Endothelial cell of umbilical vein (primary cell): ENCODE results near the gene SGMS2. TPM values are rescaled to one million over a fixed set of nuclear protein-coding genes. Genes with fewer than 3 reads are reported as not detected.
A peak's percentile ranks its signal among the peaks of the same experiment; 100 is the strongest.

Experiments used
- BruUV-seq: library from RNA; stranded (reverse); fragments of 400-500 nt; replicated peaks from 2 replicates; lab custom pipeline; 2021; lab: Mats Ljungman, UMichigan
- CTCF ChIA-PET: fragments of 300-600, 350-600 bp; sonication (Branson Sonifier 250); formaldehyde crosslinking; loops from one replicate; lab custom pipeline; 2021; ENCODE audit warnings: antibody characterized with exemption, inconsistent platforms; lab: Charles Lee
- POLR2A ChIA-PET: fragments of 300-600, 350-600 bp; sonication (Branson Sonifier 250); formaldehyde crosslinking; loops from one replicate; lab custom pipeline; 2021; ENCODE audit warnings: antibody characterized with exemption, inconsistent platforms; lab: Charles Lee
- DNase-seq: peaks from one replicate; pipeline ENCODE4 v3.0.0-alpha.2; 2011; ENCODE audit warnings: low read depth, low spot score
- FAIRE-seq: peaks from 2 replicates; lab custom pipeline; 2011; peaks lifted over from hg19 to GRCh38; lab: Jason Lieb, UNC
- H2AFZ ChIP-seq: 2 replicates; pipeline ENCODE4 v1.6.0; 2012; ENCODE audit warnings: low read depth, low read length, control low read depth, inconsistent platforms
- H3K27ac ChIP-seq: 2 replicates; pipeline ENCODE4 v1.5.1; 2011; ENCODE audit warnings: low read depth, mild to moderate bottlenecking, control low read depth, low read length, moderate library complexity; ENCODE audit not compliant: insufficient read depth
- H3K27me3 ChIP-seq, 2 experiments: 2 replicates each; pipeline versions ENCODE4 v1.6.0 to v1.6.1; 2011; ENCODE audit warnings: low read length in 2 of 2, mixed read lengths in 1 of 2; ENCODE audit not compliant: control insufficient read depth in 2 of 2, insufficient read depth in 2 of 2
- H3K36me3 ChIP-seq, 2 experiments: 2 replicates in 1 of 2; 3 replicates in 1 of 2; pipeline ENCODE4 v1.5.1; 2011; ENCODE audit warnings: low read length in 2 of 2, mild to moderate bottlenecking in 1 of 2, moderate library complexity in 1 of 2; ENCODE audit not compliant: control insufficient read depth in 2 of 2, insufficient read depth in 2 of 2; ENCODE audit errors: extremely low read depth in 1 of 2
- H3K4me1 ChIP-seq: 3 replicates; pipeline ENCODE4 v1.5.1; 2011; ENCODE audit warnings: mild to moderate bottlenecking, low read length; ENCODE audit not compliant: control insufficient read depth, insufficient read depth; ENCODE audit errors: extremely low read depth
- H3K4me2 ChIP-seq: 2 replicates; pipeline ENCODE4 v1.6.1; 2011; ENCODE audit warnings: low read length, control low read depth, mixed read lengths; ENCODE audit not compliant: insufficient read depth
- H3K4me3 ChIP-seq, 3 experiments: fragments of 200-600 bp in 1 of 3; sonication (generic), shearing (Covaris generic) in 1 of 3; replicated peaks in 1 of 3; 2 replicates each; pipeline ENCODE4 v1.5.1; 2011 to 2016; ENCODE audit warnings: control low read depth in 3 of 3, low read length in 3 of 3, mild to moderate bottlenecking in 2 of 3, inconsistent platforms in 1 of 3, low read depth in 1 of 3, moderate library complexity in 1 of 3; ENCODE audit not compliant: insufficient read depth in 1 of 3
- H3K79me2 ChIP-seq: 2 replicates; pipeline ENCODE4 v1.6.0; 2012; ENCODE audit warnings: low read length, inconsistent platforms; ENCODE audit not compliant: control insufficient read depth, insufficient read depth
- H3K9ac ChIP-seq: replicated peaks from 2 replicates; pipeline ENCODE3; 2011; ENCODE audit warnings: low read length, control low read depth; ENCODE audit not compliant: insufficient read depth; ENCODE audit errors: extremely low read depth
- H3K9me1 ChIP-seq: replicated peaks from 3 replicates; pipeline ENCODE4 v1.6.0; 2011; ENCODE audit warnings: mild to moderate bottlenecking, low read length; ENCODE audit not compliant: control insufficient read depth, insufficient read depth; ENCODE audit errors: extremely low read depth
- H3K9me3 ChIP-seq: replicated peaks from 2 replicates; pipeline ENCODE4 v1.5.1; 2012; ENCODE audit warnings: low read length, inconsistent platforms; ENCODE audit not compliant: control insufficient read depth, insufficient read depth
- H4K20me1 ChIP-seq: replicated peaks from 2 replicates; pipeline ENCODE3; 2011; ENCODE audit warnings: mild to moderate bottlenecking, low read length; ENCODE audit not compliant: control insufficient read depth, insufficient read depth; ENCODE audit errors: extremely low read depth
- CTCF ChIP-seq, 2 donors: IDR thresholded peaks; 1 replicate in 1 of 2; 2 replicates in 1 of 2; pipeline ENCODE4 v1.5.1; 2011; ENCODE audit warnings: low read length in 2 of 2, mild to moderate bottlenecking in 2 of 2, moderate library complexity in 2 of 2, control low read depth in 1 of 2, inconsistent platforms in 1 of 2, low read depth in 1 of 2; ENCODE audit not compliant: insufficient read depth in 1 of 2; ENCODE audit errors: extremely low read depth in 1 of 2
- EZH2 ChIP-seq: IDR thresholded peaks from 2 replicates; pipeline ENCODE4 v1.6.1; 2012; ENCODE audit warnings: borderline replicate concordance, low read depth, mild to moderate bottlenecking, moderate library complexity, low read length, inconsistent platforms; ENCODE audit not compliant: severe bottlenecking
- FOS ChIP-seq: IDR thresholded peaks from 2 replicates; pipeline ENCODE4 v1.6.1; 2011; ENCODE audit warnings: mild to moderate bottlenecking, low read length, moderate library complexity, borderline replicate concordance; ENCODE audit not compliant: insufficient read depth
- GATA2 ChIP-seq: IDR thresholded peaks from 2 replicates; pipeline ENCODE4 v1.7.0; 2011; ENCODE audit warnings: low read depth, mild to moderate bottlenecking, moderate library complexity, mixed read lengths, low read length; ENCODE audit not compliant: insufficient read length, insufficient read depth
- JUN ChIP-seq: IDR thresholded peaks from 2 replicates; pipeline ENCODE4 v1.6.1; 2011; ENCODE audit warnings: borderline replicate concordance, low read depth; ENCODE audit not compliant: insufficient read length, insufficient read depth
- MAX ChIP-seq: IDR thresholded peaks from 2 replicates; pipeline ENCODE4 v1.6.1; 2011; ENCODE audit not compliant: insufficient read depth, insufficient read length
- MYC ChIP-seq: IDR thresholded peaks from one replicate; pipeline ENCODE4 v1.6.1; 2011; ENCODE audit warnings: mild to moderate bottlenecking, low read depth, low read length
- POLR2A ChIP-seq: IDR thresholded peaks from 2 replicates; pipeline ENCODE4 v1.6.1; 2012; ENCODE audit warnings: low read depth, mild to moderate bottlenecking, control low read depth, low read length
- POLR2AphosphoS5 ChIP-seq: IDR thresholded peaks from 2 replicates; pipeline ENCODE4 v1.6.1; 2012; ENCODE audit warnings: low read depth, mild to moderate bottlenecking, control low read depth, low read length, moderate library complexity; ENCODE audit not compliant: insufficient read depth
- dilution Hi-C: fragments of 300-500 bp; cut with MboI; formaldehyde crosslinking; loops from one replicate; pipeline ENCODE4 v1.15.0; 2019; ENCODE audit warnings: low sequenced_read_pairs; ENCODE audit not compliant: extremely low pct_ligation_motif_present
- intact Hi-C: fragments of 100-400 bp; cut with micrococcal nuclease; formaldehyde crosslinking; loops from one replicate; pipeline ENCODE4 v1.10.0; 2022
- polyA plus RNA-seq, 4 experiments: library from polyadenylated mRNA; depleted of rRNA in 3 of 4; stranded (reverse) in 3 of 4; unstranded in 1 of 4; fragments of >200 nt; gene quantifications; 2 replicates each; pipeline versions ENCODE4 v1.2.1 to v1.2.3, GENCODE V29; 2011 to 2012; ENCODE audit warnings: missing spikeins in 1 of 4
- total RNA-seq: library from RNA; stranded (reverse); gene quantifications from 2 replicates; pipeline ENCODE4 v1.2.3, GENCODE V29; 2021

The SGMS2 gene
- total and polyA plus RNA-seq, 2 donors (not counting 3 experiments of a cell fraction or from before 2014, with no cell fraction given): 33.0 to 33.2 TPM

- dilution Hi-C loops (no loop called here), intact Hi-C loops (no loop called here)
Observed at GRCh38 chr4:107815158-107815557, 9.6 kb upstream of the SGMS2 start.

More at GRCh38 chr4:107815158-107815557, 9.6 kb upstream of the SGMS2 start:
- Histone ChIP-seq H3K27ac (no peak overlapping the region), H3K9me1 (no peaks in the 10 kb centered on the region), H2AFZ (no peak overlapping the region), H3K4me3 (no peak overlapping the region), H3K9ac (no peak overlapping the region), H3K9me3 (no peaks in the 10 kb centered on the region), H3K27me3 (no peaks in the 10 kb centered on the region), H3K4me1 (no peaks in the 10 kb centered on the region), H4K20me1 (no peaks in the 10 kb centered on the region), H3K79me2 (no peaks in the 10 kb centered on the region), H3K4me2 (no peak overlapping the region), H3K36me3 (no peaks in the 10 kb centered on the region)
- no TSS peak for BruUV-seq
- POLR2A ChIA-PET: no interaction called here
- FAIRE-seq (no peak), DNase-seq (peak; percentile 20)
- TF ChIP-seq POLR2A (no peak), CTCF (IDR thresholded peaks at IDR 0.05; ENCODE audit: extremely low read depth in 1 of 2, insufficient read depth in 1 of 2, low read depth in 1 of 2, low read length in 2 of 2) (no peak), MYC (no peak), POLR2AphosphoS5 (no peak), GATA2 (no peak), FOS (no peak), EZH2 (no peak), JUN (no peak), MAX (no peak)
- CTCF ChIA-PET: no interaction called here
